Nephron (organoid): ENCODE measurements around the gene GJA8.
A peak's percentile ranks its signal among the peaks of the same experiment; 100 is the strongest.
"Not testable (repeated sequence)": the region's sequence is repeated elsewhere in the genome, so short reads cannot be mapped to it uniquely, and the experiment has no call there.

Source experiments
- H3K27ac Mint-ChIP-seq, 3 experiments: 2 replicates each; pipeline ENCODE4 v1.8.0; 2020; ENCODE audit warnings: mixed read lengths in 3 of 3, mild to moderate bottlenecking in 2 of 3, moderate library complexity in 1 of 3
- H3K27me3 Mint-ChIP-seq: 2 replicates; pipeline ENCODE4 v1.8.0; 2021; ENCODE audit warnings: low read depth, mild to moderate bottlenecking, moderate library complexity, mixed read lengths
- H3K36me3 Mint-ChIP-seq: 2 replicates; pipeline ENCODE4 v1.8.0; 2020; ENCODE audit warnings: low read depth, mixed read lengths
- H3K4me1 Mint-ChIP-seq: 2 replicates; pipeline ENCODE4 v1.8.0; 2020; ENCODE audit warnings: mixed read lengths
- H3K4me3 Mint-ChIP-seq, 3 experiments: 2 replicates each; pipeline ENCODE4 v1.8.0; 2020; ENCODE audit warnings: mild to moderate bottlenecking in 3 of 3, mixed read lengths in 3 of 3, moderate library complexity in 2 of 3
- H3K9me3 Mint-ChIP-seq: 2 replicates; pipeline ENCODE4 v1.8.0; 2020; ENCODE audit warnings: mixed read lengths
- TF ChIP-seq, protein P1 (sequence below), 3 experiments: fragments of 200-600 bp; sonication (generic); IDR thresholded peaks; one replicate each; pipeline ENCODE4 v1.5.0; 2021; ENCODE audit warnings: antibody characterized with exemption in 3 of 3; ENCODE audit not compliant: unreplicated experiment in 3 of 3

The GJA8 gene

GRCh38 chr1:147913362-147913942, 10.9 kb downstream of the GJA8 start:
- no peaks in the 10 kb centered on the region for H3K9me3 Mint-ChIP-seq
- H3K27ac Mint-ChIP-seq: no peak overlapping the region
- H3K36me3 Mint-ChIP-seq: no peaks in the 10 kb centered on the region
- TF ChIP-seq, protein P1, sequence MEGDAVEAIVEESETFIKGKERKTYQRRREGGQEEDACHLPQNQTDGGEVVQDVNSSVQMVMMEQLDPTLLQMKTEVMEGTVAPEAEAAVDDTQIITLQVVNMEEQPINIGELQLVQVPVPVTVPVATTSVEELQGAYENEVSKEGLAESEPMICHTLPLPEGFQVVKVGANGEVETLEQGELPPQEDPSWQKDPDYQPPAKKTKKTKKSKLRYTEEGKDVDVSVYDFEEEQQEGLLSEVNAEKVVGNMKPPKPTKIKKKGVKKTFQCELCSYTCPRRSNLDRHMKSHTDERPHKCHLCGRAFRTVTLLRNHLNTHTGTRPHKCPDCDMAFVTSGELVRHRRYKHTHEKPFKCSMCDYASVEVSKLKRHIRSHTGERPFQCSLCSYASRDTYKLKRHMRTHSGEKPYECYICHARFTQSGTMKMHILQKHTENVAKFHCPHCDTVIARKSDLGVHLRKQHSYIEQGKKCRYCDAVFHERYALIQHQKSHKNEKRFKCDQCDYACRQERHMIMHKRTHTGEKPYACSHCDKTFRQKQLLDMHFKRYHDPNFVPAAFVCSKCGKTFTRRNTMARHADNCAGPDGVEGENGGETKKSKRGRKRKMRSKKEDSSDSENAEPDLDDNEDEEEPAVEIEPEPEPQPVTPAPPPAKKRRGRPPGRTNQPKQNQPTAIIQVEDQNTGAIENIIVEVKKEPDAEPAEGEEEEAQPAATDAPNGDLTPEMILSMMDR (IDR thresholded peaks at IDR 0.05; ENCODE audit: unreplicated experiment in 3 of 3): no peak
- H3K4me3 Mint-ChIP-seq: no peak overlapping the region
- no peaks in the 10 kb centered on the region for H3K4me1 Mint-ChIP-seq
- peaks cover 19% of the 10 kb centered on the region for H3K27me3 Mint-ChIP-seq

DNA sequence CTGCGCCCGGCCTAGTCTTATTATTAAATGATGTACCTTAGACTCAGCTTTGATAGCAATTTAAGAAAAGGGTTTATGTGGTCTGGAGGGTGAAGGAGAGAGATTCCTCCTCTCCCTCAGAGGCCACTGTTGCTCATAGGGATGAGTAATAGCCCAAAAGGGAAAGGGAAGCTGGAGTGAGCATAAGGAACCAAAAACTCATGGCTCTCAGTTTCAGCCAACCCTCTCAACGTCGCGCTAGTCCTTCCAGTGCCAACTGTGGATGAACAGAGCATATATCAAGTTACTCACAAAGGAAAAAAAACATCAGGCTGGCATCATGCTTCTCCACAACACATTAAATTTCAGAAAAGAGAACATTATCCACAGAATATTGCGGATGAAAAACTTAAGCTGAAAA, 17.3 kb downstream of the GJA8 start:
- no peak overlapping the region for H3K4me3 Mint-ChIP-seq
- TF ChIP-seq, protein P1 (IDR thresholded peaks at IDR 0.05; ENCODE audit: unreplicated experiment in 3 of 3): no peak
- H3K36me3 Mint-ChIP-seq: no peaks in the 10 kb centered on the region
- peaks cover 6% of the 10 kb centered on the region for H3K27me3 Mint-ChIP-seq
- no peaks in the 10 kb centered on the region for H3K9me3 Mint-ChIP-seq
- H3K27ac Mint-ChIP-seq: no peak overlapping the region
- H3K4me1 Mint-ChIP-seq: no peaks in the 10 kb centered on the region

- no peak overlapping the region for H3K27ac Mint-ChIP-seq
- peak overlapping the region in 1 of 3 experiments; percentile 36 for H3K4me3 Mint-ChIP-seq
- no peaks in the 10 kb centered on the region for H3K27me3 Mint-ChIP-seq
- TF ChIP-seq, protein P1 (IDR thresholded peaks at IDR 0.05; ENCODE audit: unreplicated experiment in 3 of 3): no peak
- H3K36me3 Mint-ChIP-seq: no peaks in the 10 kb centered on the region
- H3K4me1 Mint-ChIP-seq: peaks cover 5% of the 10 kb centered on the region
- H3K9me3 Mint-ChIP-seq: no peaks in the 10 kb centered on the region
Measured at GRCh38 chr1:147924813-147925212, 22.2 kb downstream of the GJA8 start.

GRCh38 chr1:147927215-147927614, 24.6 kb downstream of the GJA8 start:
- H3K9me3 Mint-ChIP-seq, H3K4me3 Mint-ChIP-seq, H3K36me3 Mint-ChIP-seq, H3K27me3 Mint-ChIP-seq, H3K27ac Mint-ChIP-seq: not testable (repeated sequence)
- H3K4me1 Mint-ChIP-seq: peaks cover 22% of the 10 kb centered on the region

- not testable (repeated sequence) for H3K9me3 Mint-ChIP-seq, H3K36me3 Mint-ChIP-seq, H3K27me3 Mint-ChIP-seq, H3K4me3 Mint-ChIP-seq, H3K27ac Mint-ChIP-seq
- H3K4me1 Mint-ChIP-seq: peaks cover 25% of the 10 kb centered on the region
Measured at GRCh38 chr1:147927689-147928088, 25.1 kb downstream of the GJA8 start.

GRCh38 chr1:147928236-147929132, 25.9 kb downstream of the GJA8 start, which contains the start of gene GPR89B:
Gene GPR89B (plus strand): TSS chr1:147928420. CDS start chr1:147928537, 117 bp downstream.
- H3K9me3 Mint-ChIP-seq, H3K27me3 Mint-ChIP-seq, H3K36me3 Mint-ChIP-seq: not testable (repeated sequence)
- Mint-ChIP-seq H3K4me3 (peak within 1 kb of the TSS; percentile 83 to 87 (median 85)), H3K4me1 (peaks cover 25% of the 10 kb centered on the region), H3K27ac (peak within 1 kb of the TSS in 2 of 3 experiments; percentile 22 to 48)

GRCh38 chr1:147931137-147931536, 28.5 kb downstream of the GJA8 start:
- not testable (repeated sequence) for H3K9me3 Mint-ChIP-seq, H3K36me3 Mint-ChIP-seq, H3K27me3 Mint-ChIP-seq
- peak overlapping the region in 1 of 3 experiments; percentile 62 for H3K27ac Mint-ChIP-seq
- peak overlapping the region in 2 of 3 experiments; percentile 19 to 72 for H3K4me3 Mint-ChIP-seq
- H3K4me1 Mint-ChIP-seq: peaks cover 20% of the 10 kb centered on the region

GRCh38 chr1:147935296-147935695, 32.7 kb downstream of the GJA8 start:
- not testable (repeated sequence) for H3K36me3 Mint-ChIP-seq, H3K4me3 Mint-ChIP-seq, H3K27me3 Mint-ChIP-seq, H3K27ac Mint-ChIP-seq, H3K9me3 Mint-ChIP-seq
- H3K4me1 Mint-ChIP-seq: peaks cover 17% of the 10 kb centered on the region

DNA sequence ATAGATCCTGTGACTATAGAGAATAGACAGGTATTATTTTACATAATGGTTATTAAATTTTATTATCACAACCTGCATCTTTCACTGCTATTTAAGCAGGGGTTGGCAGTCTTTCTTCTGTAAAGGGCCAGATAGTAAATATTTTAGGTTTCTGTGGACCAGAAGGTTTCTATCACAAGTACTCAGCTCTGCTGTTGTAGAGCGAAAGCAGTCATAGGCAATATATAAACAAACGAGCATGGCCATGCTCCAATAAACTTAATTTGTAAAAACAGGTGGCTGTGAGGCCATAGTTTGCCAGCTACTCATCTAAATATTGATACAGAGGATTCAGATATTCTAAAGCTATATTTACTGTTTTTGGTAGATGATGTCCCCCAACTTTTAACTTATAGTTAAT, 37.9 kb downstream of the GJA8 start:
- H3K4me1 Mint-ChIP-seq, H3K36me3 Mint-ChIP-seq, H3K4me3 Mint-ChIP-seq, H3K9me3 Mint-ChIP-seq, H3K27me3 Mint-ChIP-seq, H3K27ac Mint-ChIP-seq: not testable (repeated sequence)

DNA sequence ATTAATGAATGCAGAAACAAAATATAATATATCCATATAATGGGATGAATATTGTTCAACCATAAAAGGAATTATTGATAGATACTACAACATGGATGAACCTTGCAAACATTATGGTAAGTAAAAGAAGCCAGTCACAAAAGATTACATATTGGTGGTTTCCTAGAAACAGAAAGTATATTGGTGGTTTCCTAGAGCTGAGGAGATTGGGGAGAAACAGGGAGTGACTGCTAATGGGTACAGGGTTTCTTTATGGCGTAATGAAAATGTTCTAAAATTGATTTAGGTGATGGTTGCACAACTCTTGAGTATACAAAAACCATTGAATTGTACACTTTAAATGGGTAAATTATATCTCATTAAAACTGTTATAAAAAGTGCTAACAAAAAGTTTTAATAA, 40.0 kb downstream of the GJA8 start:
- H3K4me1 Mint-ChIP-seq, H3K27ac Mint-ChIP-seq, H3K36me3 Mint-ChIP-seq, H3K27me3 Mint-ChIP-seq, H3K9me3 Mint-ChIP-seq, H3K4me3 Mint-ChIP-seq: not testable (repeated sequence)

- H3K27ac Mint-ChIP-seq, H3K9me3 Mint-ChIP-seq, H3K27me3 Mint-ChIP-seq, H3K4me3 Mint-ChIP-seq, H3K4me1 Mint-ChIP-seq: not testable (repeated sequence)
- H3K36me3 Mint-ChIP-seq: peaks cover 20% of the 10 kb centered on the region
Measured at GRCh38 chr1:147949517-147949916, 46.9 kb downstream of the GJA8 start.
